ENCODE results near the gene CTNS.

DNA sequence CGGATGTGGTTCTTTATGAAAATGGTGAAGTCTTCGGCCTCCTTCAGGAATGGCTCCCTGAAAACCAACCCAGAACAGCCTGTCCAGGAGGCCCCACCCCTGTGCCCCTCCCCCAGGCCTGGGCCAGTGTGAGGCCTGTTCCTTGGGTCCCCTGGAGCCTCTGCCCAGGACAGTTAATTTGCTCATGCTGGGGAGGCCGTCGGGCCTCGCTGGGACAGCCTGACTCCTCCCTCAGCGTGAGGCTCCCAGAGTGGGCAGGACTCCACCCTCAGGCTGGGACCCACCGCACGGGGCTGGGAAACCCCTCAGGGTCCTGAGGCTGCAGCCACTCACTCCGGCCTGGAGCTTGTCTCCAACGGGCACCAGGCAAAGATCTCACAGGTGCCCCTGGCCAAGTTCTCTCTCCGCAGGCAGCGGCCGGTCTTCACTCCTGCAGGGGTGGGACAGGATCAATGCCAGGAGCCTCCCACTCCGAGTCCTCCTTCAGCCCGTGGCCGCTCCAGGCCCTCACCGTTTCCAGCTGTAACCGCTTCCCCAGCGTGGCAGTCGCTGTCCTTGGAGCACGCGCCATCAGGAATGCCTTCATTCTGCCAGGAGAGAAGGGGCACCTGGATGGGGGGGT lies 53.6 kb downstream of the CTNS start:
- TF ChIP-seq POLR2AphosphoS5 (IDR thresholded peaks at IDR 0.05) (no peak), SMC3 (conservative IDR thresholded peaks at IDR 0.05; ENCODE audit: poor library complexity) (no peak)
